Peyer's patch (tissue), 4 donors: ENCODE results near the gene CD2AP. TPM values are rescaled to one million over a fixed set of nuclear protein-coding genes. Genes with fewer than 3 reads are reported as not detected.

Experiments used
- DNase-seq, 3 donors: peaks; one replicate each; pipeline ENCODE4 v3.0.0-alpha.2; 2017 to 2019
- H3K27ac ChIP-seq, 4 donors: fragments of 200-600 bp; sonication (generic); one replicate each; pipeline ENCODE4 v1.5.1; 2016 to 2019
- H3K27me3 ChIP-seq, 2 donors: fragments of 200-600 bp; sonication (generic); one replicate each; pipeline ENCODE4 v1.5.1; 2019
- H3K36me3 ChIP-seq, 3 donors: fragments of 200-600 bp; sonication (generic); one replicate each; pipeline ENCODE4 v1.5.1; 2016 to 2019
- H3K4me1 ChIP-seq, 4 donors: fragments of 200-600 bp; sonication (generic); one replicate each; pipeline ENCODE4 v1.5.1; 2016 to 2019
- H3K4me3 ChIP-seq, 4 donors: fragments of 200-600 bp; sonication (generic); 1 replicate in 3 of 4; 2 replicates in 1 of 4; pipeline ENCODE4 v1.5.1; 2016 to 2019; ENCODE audit warnings: mild to moderate bottlenecking in 1 of 4
- H3K9me3 ChIP-seq, 4 donors: fragments of 200-600 bp; sonication (generic); one replicate each; pipeline ENCODE4 v1.5.1; 2016 to 2019; ENCODE audit warnings: mild to moderate bottlenecking in 1 of 4
- POLR2A ChIP-seq, 2 donors: fragments of 450-650 bp; IDR thresholded peaks; one replicate each; pipeline ENCODE4 v1.5.1; 2017; ENCODE audit warnings: antibody characterized with exemption in 2 of 2, mild to moderate bottlenecking in 2 of 2, moderate library complexity in 2 of 2
- total RNA-seq, 4 donors: library from RNA; depleted of rRNA; stranded (reverse); fragments of >200 nt; gene quantifications; one replicate each; pipeline ENCODE4 v1.1.0, GENCODE V29; 2016
- TF ChIP-seq, protein P1 (sequence below), 6 experiments: fragments of 450-650 bp in 4 of 6; fragments of 200-600 bp in 2 of 6; sonication (generic) in 1 of 6; IDR thresholded peaks; one replicate each; pipeline ENCODE4 v1.5.1; 2017 to 2019; ENCODE audit warnings: antibody characterized with exemption in 6 of 6, mild to moderate bottlenecking in 3 of 6, moderate library complexity in 1 of 6

Gene CD2AP
- total RNA-seq, 4 donors from 2014 or later, result 59.4 to 151 (median 96.8) TPM

DNA sequence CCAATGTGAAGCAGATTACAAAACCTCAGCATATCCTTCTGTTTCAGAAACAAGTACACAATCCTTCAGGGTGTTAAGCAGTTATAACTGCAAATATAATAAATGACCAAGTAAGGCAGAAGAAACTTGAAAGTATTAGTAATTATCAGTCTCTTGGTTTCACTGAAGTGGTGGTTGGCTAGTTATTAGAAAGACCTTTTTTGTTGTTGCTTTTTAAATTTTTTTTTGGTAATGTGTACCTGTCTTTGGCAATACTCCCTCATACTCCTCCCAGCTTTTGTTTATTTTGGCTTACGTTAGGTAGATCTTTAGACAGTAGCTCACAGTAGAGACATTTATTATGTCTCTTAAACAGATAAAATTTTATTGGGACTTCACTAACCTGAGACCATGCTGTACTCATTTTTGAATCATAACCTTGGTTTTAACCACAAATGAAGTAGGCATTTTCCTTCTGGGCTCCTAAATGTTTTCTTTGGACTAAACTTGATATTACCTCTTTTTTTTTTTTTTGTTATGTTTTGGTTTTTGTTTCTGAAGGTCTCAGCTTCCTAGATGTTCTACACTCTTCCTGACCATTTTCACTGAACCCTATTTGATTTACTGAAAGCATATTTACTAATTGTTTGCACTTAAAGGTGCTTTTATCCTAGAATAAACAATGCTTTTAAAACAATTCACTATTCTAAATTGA, 6.4 kb downstream of the CD2AP start:
- Histone ChIP-seq H3K4me3 (no peak overlapping the region), H3K36me3 (no peaks in the 10 kb centered on the region), H3K4me1 (peaks cover 0 to 35% (median 2%) of the 10 kb centered on the region in 4 donors), H3K9me3 (no peaks in the 10 kb centered on the region), H3K27ac (no peak overlapping the region), H3K27me3 (no peaks in the 10 kb centered on the region)
- TF ChIP-seq, protein P1, sequence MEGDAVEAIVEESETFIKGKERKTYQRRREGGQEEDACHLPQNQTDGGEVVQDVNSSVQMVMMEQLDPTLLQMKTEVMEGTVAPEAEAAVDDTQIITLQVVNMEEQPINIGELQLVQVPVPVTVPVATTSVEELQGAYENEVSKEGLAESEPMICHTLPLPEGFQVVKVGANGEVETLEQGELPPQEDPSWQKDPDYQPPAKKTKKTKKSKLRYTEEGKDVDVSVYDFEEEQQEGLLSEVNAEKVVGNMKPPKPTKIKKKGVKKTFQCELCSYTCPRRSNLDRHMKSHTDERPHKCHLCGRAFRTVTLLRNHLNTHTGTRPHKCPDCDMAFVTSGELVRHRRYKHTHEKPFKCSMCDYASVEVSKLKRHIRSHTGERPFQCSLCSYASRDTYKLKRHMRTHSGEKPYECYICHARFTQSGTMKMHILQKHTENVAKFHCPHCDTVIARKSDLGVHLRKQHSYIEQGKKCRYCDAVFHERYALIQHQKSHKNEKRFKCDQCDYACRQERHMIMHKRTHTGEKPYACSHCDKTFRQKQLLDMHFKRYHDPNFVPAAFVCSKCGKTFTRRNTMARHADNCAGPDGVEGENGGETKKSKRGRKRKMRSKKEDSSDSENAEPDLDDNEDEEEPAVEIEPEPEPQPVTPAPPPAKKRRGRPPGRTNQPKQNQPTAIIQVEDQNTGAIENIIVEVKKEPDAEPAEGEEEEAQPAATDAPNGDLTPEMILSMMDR (IDR thresholded peaks at IDR 0.05), result no peak
- TF ChIP-seq POLR2A (IDR thresholded peaks at IDR 0.05), result no peak
- no peak for DNase-seq

DNA sequence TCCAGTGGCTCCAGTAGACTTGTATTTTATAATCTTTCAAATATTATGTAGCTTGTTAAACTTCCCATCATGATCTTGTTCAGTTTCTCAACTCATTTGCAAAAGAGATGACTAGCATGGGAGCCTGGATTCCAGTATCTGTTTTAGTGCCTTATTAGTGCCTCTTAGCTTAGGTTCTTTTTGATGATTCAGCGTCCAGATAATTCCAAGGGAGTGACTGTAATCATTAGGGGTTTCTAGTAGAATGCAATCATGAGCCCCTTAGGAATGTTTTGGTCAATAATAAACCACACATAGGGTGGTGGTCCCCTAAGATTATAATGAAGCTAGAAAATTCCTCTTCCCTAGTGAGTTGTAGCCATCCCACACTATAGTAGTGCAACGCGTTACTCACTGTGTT, 7.0 kb downstream of the CD2AP start:
- no peak for DNase-seq
- H3K4me3 ChIP-seq, result no peak overlapping the region
- no peaks in the 10 kb centered on the region for H3K27me3 ChIP-seq
- TF ChIP-seq, protein P1 (IDR thresholded peaks at IDR 0.05), result no peak
- TF ChIP-seq POLR2A (IDR thresholded peaks at IDR 0.05), result no peak
- no peaks in the 10 kb centered on the region for H3K36me3 ChIP-seq
- no peak overlapping the region for H3K27ac ChIP-seq
- H3K4me1 ChIP-seq, result peaks cover 0 to 35% (median 1%) of the 10 kb centered on the region in 4 donors
- H3K9me3 ChIP-seq, result no peaks in the 10 kb centered on the region

DNA sequence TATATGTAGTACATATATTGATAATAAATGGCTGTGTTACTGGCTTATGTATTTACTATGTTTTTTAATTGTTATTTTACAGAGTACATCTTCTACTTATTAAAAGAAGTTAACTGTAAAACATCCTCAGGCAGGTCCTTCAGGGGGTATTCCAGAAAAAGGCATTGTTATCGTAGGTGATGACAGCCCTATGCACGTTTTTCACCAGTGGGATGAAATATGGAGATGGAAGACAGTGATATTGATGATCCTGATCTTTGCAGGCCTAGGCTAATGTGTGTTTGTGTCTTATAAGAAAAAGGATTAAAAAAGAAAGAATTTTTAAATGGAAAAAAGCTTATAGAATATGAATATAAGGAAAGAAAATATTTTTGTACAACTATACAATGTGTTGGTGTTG, 7.5 kb downstream of the CD2AP start:
- Histone ChIP-seq H3K9me3 (no peaks in the 10 kb centered on the region), H3K36me3 (no peaks in the 10 kb centered on the region), H3K4me3 (no peak overlapping the region), H3K27ac (no peak overlapping the region), H3K4me1 (peaks cover 0 to 35% (median 0%) of the 10 kb centered on the region in 4 donors), H3K27me3 (no peaks in the 10 kb centered on the region)
- DNase-seq, result no peak
- TF ChIP-seq, protein P1 (IDR thresholded peaks at IDR 0.05), result no peak
- no peak for TF ChIP-seq POLR2A (IDR thresholded peaks at IDR 0.05)

DNA sequence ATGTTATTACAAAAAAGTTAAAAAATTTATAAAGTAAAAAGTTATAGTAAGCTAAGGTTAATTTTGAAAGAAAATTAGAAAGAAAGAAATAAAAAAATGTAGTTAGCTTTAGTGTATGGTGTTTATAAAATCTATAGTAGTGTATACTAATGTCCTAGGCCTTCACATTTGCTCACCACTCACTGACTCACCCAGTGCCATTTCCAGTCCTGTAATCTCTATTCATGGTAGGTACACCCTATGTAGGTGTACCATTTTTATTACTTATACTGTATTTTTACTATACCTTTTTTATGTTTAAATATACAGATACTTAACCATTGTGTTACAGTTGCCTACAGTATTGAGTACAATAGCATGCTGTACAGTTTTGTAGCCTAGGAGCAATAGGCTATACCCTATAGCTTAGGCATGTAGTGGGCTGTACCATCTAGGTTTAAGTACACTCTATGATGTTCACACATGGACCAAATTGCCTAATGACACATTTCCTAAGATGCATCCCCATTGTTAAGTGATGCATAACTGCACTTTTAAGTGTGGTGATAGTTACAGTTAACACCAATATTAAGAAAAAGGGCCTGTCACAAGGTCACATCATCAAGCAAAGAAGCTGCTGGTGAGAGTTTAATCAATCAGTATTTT, 8.0 kb downstream of the CD2AP start:
- no peak overlapping the region for H3K4me3 ChIP-seq
- no peak overlapping the region for H3K27ac ChIP-seq
- no peaks in the 10 kb centered on the region for H3K9me3 ChIP-seq
- no peak for DNase-seq
- H3K4me1 ChIP-seq, result peaks cover 0 to 35% (median 0%) of the 10 kb centered on the region in 4 donors
- no peaks in the 10 kb centered on the region for H3K36me3 ChIP-seq
- no peak for TF ChIP-seq POLR2A (IDR thresholded peaks at IDR 0.05)
- TF ChIP-seq, protein P1 (IDR thresholded peaks at IDR 0.05), result no peak
- no peaks in the 10 kb centered on the region for H3K27me3 ChIP-seq

GRCh38 chr6:47489995-47490394, 12.4 kb downstream of the CD2AP start:
- H3K4me3 ChIP-seq, result no peak overlapping the region
- no peak for DNase-seq
- H3K36me3 ChIP-seq, result no peaks in the 10 kb centered on the region
- no peak overlapping the region for H3K27ac ChIP-seq
- peaks cover 0 to 8% (median 0%) of the 10 kb centered on the region in 4 donors for H3K4me1 ChIP-seq
- H3K27me3 ChIP-seq, result no peaks in the 10 kb centered on the region
- H3K9me3 ChIP-seq, result no peaks in the 10 kb centered on the region
- no peak for TF ChIP-seq POLR2A (IDR thresholded peaks at IDR 0.05)
- TF ChIP-seq, protein P1 (IDR thresholded peaks at IDR 0.05), result no peak
